Measurements from ENCODE around the gene PLEKHO2.

Gene PLEKHO2

GRCh38 chr15:64837502-64837901 lies 4.2 kb upstream of the PLEKHO2 start:
- H3K4me3 ChIP-seq (replicated peaks; ENCODE audit: insufficient read depth, low read length), result no peak overlapping the region
- no peak for TF ChIP-seq CTCF (IDR thresholded peaks at IDR 0.05; ENCODE audit: insufficient read depth, low read length)
- no peak for TF ChIP-seq REST (IDR thresholded peaks at IDR 0.05; ENCODE audit: insufficient replicate concordance, low read depth)
- no peak for TF ChIP-seq POLR2AphosphoS5 (IDR thresholded peaks at IDR 0.05; ENCODE audit: low read depth)
- TF ChIP-seq GABPA (IDR thresholded peaks at IDR 0.05; ENCODE audit: low read depth), result no peak
- TF ChIP-seq SPI1 (IDR thresholded peaks at IDR 0.05; ENCODE audit: borderline replicate concordance, low read depth), result peak; percentile 41; the same call in 1 of the 2 replicates
- 0 out of 2 replicates have a peak overlapping the region, but pooled peaks have one; percentile 0 for H3K27ac ChIP-seq (replicated peaks)
- no peaks in the 10 kb centered on the region for H3K27me3 ChIP-seq (ENCODE audit: insufficient read depth, poor library complexity, severe bottlenecking)
- DNase-seq (ENCODE audit: low read depth in 1 of 2, low spot score in 1 of 2), result peak; percentile 81 to 94

DNA sequence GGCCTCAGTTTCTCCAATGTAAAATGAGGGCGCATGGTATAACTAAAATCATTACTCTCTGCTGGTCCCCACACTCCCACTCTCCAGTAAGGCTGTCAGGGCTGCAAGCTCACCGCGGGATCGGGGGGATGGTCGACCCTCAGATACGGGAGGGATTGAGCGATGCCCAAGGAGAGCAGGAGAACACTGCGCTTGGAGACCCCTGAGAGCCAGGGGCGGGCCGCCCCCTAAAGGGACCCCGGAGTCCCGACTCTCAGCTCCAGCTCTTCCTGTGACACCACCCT lies 713 bp upstream of the PLEKHO2 start:
- DNase-seq (ENCODE audit: low read depth in 1 of 2, low spot score in 1 of 2), result no peak
- Histone ChIP-seq H3K27me3 (ENCODE audit: insufficient read depth, poor library complexity, severe bottlenecking) (no peaks in the 10 kb centered on the region), H3K4me3 (replicated peaks; ENCODE audit: insufficient read depth, low read length) (peak overlapping the region; percentile 59), H3K27ac (replicated peaks) (peak overlapping the region; percentile 85)
- no peak for TF ChIP-seq POLR2AphosphoS5 (IDR thresholded peaks at IDR 0.05; ENCODE audit: low read depth)
- TF ChIP-seq GABPA (IDR thresholded peaks at IDR 0.05; ENCODE audit: low read depth), result no peak
- TF ChIP-seq SPI1 (IDR thresholded peaks at IDR 0.05; ENCODE audit: borderline replicate concordance, low read depth), result no peak
- TF ChIP-seq CTCF (IDR thresholded peaks at IDR 0.05; ENCODE audit: insufficient read depth, low read length), result no peak
- no peak for TF ChIP-seq REST (IDR thresholded peaks at IDR 0.05; ENCODE audit: insufficient replicate concordance, low read depth)

DNA sequence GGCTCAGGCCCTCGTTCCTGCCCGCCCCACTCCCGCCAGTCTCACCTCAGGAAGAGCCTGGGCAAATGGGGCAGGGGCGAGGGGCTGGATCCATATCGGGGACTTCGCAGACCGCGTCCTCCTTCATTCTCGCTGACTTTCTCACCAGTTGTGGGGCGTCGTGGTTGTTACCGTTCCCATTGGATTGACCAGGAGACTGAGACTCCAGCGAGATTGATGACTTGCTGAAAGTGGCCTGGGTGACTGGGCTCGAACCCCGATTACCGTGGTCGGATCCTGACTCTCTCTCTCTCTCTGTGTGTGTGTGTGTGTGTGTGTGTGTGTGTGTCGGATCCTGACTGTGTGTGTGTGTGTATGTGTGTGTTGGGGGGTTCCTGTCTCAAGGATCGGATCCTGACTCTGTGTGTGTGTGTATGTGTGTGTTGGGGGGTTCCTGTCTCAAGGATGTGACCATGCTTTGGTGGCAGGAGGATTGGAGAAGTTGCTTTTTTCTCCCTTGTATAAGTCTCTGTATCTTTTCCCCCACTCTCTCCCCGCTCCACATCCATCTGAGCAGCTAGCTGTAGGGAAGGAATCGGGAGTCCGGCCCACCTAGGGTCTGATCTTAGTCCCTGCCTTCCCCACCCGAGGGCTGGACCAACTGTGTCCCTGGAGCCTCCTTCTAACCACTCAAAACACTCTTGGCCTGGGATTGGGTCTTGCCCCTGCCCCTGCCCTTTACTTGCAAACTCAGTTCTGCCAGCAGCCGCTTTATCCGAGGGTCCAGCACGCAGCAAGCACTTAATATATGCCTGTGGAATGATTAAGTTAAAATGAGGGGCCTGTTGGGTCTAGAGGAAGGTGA lies 603 bp downstream of the PLEKHO2 start:
- H3K4me3 ChIP-seq (replicated peaks; ENCODE audit: insufficient read depth, low read length), result peak overlapping the region; percentile 87
- DNase-seq (ENCODE audit: low read depth in 1 of 2, low spot score in 1 of 2), result peak in 1 of 2 experiments; percentile 25
- no peak for TF ChIP-seq REST (IDR thresholded peaks at IDR 0.05; ENCODE audit: insufficient replicate concordance, low read depth)
- TF ChIP-seq POLR2AphosphoS5 (IDR thresholded peaks at IDR 0.05; ENCODE audit: low read depth), result no peak
- TF ChIP-seq CTCF (IDR thresholded peaks at IDR 0.05; ENCODE audit: insufficient read depth, low read length), result no peak
- no peak for TF ChIP-seq SPI1 (IDR thresholded peaks at IDR 0.05; ENCODE audit: borderline replicate concordance, low read depth)
- no peak for TF ChIP-seq GABPA (IDR thresholded peaks at IDR 0.05; ENCODE audit: low read depth)
- H3K27me3 ChIP-seq (ENCODE audit: insufficient read depth, poor library complexity, severe bottlenecking), result no peaks in the 10 kb centered on the region
- H3K27ac ChIP-seq (replicated peaks), result peak overlapping the region; percentile 86
